Measurements from ENCODE around the gene COL6A3.

DNA sequence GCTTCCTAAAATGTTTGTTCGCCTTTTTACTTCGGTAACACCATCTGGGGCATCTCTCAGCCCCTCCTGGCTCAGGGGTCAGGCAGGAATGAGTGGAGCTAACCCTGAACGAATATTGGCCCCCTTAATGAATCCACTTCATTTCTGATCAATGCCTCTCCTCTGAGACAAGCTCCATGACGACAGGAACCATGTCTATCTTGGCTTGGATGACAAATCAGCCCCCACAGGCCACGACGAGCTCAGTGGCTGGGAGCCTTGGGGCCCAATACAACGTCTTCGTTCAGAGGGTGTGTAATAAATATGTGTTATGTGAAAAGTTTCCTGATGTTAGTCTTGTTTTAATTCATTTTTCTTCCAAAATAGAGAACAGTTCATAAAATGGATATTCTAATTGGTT lies 133.0 kb downstream of the COL6A3 start:
- TF ChIP-seq, protein P1, sequence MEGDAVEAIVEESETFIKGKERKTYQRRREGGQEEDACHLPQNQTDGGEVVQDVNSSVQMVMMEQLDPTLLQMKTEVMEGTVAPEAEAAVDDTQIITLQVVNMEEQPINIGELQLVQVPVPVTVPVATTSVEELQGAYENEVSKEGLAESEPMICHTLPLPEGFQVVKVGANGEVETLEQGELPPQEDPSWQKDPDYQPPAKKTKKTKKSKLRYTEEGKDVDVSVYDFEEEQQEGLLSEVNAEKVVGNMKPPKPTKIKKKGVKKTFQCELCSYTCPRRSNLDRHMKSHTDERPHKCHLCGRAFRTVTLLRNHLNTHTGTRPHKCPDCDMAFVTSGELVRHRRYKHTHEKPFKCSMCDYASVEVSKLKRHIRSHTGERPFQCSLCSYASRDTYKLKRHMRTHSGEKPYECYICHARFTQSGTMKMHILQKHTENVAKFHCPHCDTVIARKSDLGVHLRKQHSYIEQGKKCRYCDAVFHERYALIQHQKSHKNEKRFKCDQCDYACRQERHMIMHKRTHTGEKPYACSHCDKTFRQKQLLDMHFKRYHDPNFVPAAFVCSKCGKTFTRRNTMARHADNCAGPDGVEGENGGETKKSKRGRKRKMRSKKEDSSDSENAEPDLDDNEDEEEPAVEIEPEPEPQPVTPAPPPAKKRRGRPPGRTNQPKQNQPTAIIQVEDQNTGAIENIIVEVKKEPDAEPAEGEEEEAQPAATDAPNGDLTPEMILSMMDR (conservative IDR thresholded peaks at IDR 0.05) = no peak
- no peak for TF ChIP-seq EZH2 (IDR thresholded peaks at IDR 0.05; ENCODE audit: low read depth)

All from PC-9 (cell line).